ENCODE data around the gene CHERP.

The CHERP gene

DNA sequence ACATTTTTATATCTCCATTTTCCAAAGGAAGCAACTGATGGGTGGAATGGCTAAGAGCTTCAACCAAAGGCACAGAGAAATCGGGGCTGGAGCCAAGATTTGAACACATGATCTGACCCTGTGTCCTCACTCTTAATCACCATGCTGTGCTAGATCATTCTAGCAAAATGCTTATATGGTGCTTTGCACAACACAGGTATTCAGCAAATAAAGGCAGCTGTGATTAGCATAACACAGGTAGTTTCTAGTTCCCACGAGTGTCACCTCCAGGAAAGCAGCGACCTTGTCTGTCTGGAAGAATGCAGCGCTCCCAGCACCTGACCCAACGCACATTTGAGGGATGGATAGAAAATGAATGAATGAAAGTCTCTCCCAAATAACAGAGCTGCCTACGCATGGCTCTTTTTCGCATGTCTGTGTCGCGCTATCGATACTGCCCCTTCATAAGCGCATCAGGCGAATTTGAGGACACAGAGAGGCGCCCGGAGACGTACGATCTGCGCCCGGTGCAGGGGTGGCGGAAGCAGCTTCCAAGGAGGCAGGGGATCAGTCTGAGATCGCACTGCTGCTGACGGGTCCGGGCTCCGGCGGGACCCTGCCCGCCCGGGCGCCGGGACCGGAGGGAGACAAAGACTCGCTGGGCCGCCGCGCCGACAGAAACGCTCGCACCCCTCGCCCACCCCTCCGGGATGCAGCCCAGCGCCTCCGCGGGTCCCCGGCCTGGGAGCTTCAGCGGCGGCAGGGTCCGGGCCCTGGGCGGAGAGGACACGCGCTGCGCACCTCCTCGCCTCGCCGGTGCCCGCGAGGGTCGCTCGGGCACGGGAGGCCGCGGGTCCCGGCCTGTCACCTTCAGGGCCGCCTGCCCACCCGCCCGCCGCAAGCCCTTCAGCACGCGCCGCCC lies 71.1 kb downstream of the CHERP start:
- DNase-seq, result no peak

DNA sequence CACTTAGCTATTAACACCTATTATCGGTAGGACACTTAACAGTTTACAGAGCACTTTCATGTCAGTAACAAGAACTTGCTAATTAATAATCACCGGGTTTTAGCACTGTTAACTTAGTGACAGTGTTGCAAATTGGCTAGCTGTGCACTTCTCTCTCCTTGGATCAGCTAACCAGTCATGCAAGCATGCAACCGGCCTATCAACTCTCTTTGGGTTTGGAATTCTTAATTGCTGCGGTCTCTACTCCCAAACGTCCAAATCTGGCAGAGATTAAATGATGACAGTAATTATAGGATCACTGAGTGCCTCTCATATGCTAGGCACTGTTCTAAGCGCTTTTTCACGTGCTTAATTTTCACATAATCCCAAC lies 71.7 kb downstream of the CHERP start:
- DNase-seq, result no peak

Measured in SHP77 treated with DMSO at 0.1 percent for 48 hours (cell line).